ENCODE results near the gene NLGN1.

NLGN1 gene

DNA sequence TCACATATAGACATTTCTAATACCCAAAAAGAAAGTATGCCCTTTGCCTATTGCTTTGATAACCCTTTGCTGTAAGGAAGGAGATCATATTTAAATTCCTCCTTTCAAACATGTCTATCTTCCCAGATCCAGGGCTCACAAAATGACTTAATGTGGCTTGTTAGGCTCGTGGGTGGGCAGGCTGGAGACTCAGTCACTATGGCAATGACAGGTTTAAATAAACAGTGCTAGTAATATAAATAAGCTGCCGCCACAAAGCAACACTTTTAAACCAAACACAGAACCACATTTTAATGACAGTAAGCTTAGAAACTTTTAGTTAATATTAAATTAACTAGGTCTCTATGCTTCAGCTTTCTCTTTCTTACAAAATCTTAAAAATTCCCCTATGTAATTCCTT lies 845.6 kb downstream of the NLGN1 start:
- no peak for DNase-seq

DNA sequence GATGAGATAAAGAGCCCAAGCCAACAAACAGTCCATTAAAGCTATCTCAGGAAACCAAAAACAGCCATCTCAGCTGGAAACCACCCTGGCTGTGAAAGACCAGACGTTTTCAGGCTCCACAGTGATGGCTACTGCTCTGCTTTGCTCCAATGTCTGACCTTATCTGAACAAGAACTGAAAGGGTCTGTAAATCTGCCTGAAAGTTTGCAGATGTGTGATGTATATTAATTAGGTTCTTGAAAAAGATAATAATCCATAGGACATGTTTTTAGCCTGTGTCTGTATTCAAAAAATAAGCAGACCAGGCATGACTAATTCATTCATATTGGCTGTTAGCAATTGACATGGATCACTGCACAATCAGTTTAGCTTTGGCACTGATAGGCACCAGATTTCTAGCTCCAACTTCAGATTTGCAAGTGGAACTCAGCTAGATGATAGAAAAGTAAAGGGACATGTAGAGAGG lies 850.2 kb downstream of the NLGN1 start:
- DNase-seq: no peak

DNA sequence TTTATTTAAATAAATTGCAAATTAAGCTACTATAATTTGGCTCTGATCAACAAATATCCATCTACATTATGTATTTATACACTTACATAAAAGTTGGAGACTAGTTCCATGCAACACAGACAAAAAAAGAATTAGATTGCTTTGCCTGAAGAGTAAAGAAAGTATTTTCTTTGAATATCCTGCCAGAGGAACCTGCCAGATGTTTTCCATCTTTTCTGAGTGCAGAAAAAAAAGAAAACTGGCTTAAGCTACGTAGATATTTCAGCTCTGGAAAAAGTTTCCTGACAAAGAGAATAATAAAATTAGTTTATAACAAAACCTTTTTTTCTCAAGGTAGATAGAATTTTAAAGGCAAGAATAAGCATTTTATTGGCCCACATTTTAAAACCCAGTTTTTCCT lies 854.1 kb downstream of the NLGN1 start:
- no peak for DNase-seq

DNA sequence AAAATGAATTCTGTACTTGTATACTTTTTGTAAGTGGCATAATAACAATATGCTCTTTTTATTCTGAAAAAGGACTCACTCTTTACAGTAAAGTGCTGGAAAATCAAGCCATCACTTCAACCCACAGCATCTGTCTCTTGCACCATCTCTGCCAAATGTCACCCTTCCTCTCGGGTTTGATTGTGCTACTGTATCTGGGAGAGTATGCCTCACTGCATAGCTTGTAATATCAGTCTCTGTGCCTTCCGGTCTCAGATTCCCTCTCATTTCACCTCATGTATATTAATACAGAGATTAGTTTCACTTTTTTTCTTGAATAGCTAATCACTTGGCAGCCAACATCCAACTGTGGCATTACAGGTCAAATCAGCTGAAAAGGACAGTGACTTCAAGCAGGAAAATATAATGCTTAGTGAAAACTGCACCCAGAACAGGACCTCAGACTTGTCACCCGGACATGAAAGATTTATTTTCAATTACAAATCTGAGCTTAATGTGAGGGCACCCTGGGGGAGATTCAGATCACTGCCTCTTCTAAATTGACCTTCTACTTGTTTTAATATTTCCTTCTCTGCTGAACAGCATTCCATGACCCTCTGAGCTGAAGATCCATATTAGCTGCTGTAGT lies 855.8 kb downstream of the NLGN1 start:
- no peak for DNase-seq

DNA sequence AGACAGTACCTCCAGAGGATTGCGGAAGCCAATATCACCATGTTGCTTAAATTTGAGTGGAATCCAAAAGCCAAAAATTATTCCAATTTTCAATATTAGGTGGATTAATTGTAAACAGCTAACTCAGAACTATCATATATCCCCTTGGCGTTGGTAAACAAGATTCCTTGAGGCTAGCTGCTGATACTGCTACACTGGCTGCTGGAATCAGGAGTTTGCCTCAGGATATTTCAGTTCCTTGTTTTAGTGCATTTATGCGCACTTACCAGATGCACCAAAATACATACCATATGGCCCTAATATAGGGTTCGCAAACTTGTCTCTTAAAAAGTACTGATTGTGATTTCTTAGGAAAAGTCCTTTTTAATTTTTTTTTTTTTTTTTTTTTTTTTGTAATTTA lies 856.4 kb downstream of the NLGN1 start:
- no peak for DNase-seq

DNA sequence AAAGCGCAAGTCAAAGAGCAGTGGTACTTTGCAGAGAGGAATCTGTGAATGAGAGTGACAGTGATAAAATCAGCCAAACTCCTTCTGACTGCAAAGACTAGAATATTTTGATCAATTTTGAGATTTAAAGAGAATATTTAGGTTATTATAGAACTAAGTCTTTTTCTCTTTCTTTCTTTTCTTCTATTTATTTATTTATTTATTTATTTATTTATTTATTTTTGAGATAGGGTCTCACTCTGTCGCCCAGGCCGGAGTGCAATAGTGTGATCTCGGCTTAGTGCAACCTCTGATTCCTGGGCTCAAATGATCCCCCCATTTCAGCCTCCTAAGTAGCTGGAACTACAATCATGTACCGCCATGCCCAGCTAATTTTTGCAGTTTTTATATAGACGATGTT lies 857.9 kb downstream of the NLGN1 start:
- DNase-seq: no peak

DNA sequence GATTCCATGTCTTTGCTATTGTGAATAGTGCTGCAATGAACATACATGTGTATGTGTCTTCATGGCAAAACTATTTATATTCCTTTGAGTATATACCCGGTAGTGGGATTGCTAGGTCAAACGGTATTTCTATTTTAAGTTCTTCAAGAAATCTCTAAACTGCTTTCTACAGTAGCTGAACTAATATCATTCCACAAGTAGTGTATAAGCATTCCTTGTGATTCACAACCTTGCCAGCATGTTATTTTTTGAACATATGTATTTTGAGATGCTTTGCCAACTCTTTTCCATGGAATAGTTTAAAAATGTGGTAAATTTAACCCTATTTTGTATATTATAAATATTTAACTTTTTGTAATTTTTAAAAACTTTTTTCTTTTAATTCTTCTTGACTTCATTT lies 868.9 kb downstream of the NLGN1 start:
- no peak for DNase-seq

DNA sequence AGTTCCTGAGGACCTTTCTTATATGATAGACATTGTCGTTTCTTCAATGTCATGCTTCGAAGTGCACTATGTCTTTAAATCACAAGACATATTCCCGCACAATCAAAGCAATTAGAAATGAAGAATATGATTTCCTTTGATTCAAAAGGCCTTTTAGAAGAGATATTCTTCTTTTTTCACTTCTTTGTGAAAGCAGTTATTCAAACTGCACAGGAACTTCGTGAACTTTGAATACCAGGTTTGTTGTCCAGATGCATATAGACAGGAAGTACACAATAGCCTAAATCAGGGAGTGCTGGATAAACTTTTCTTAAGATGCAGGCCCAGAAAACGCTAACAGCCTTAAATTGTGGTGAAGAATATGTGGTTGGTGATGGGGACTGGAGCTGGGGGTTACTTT lies 870.5 kb downstream of the NLGN1 start:
- no peak for DNase-seq

DNA sequence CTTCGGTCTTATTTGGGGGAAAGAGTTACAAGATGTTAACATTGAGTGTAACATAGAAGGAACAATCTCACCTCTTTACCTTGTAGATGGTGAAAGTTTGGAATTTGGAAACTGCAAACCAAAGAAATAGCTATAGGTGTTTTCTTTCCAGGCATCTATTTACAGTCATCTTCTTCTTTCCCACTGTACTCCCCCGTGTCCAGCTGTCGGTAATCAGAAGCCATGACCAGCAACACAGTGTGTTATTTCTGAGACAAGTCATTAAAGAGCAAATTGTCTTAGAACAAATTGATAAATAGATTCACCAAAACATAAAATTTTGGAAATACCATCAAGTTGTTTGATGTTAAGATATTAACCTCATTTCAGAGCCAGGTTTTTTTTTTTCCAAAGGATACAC lies 871.0 kb downstream of the NLGN1 start:
- no peak for DNase-seq

DNA sequence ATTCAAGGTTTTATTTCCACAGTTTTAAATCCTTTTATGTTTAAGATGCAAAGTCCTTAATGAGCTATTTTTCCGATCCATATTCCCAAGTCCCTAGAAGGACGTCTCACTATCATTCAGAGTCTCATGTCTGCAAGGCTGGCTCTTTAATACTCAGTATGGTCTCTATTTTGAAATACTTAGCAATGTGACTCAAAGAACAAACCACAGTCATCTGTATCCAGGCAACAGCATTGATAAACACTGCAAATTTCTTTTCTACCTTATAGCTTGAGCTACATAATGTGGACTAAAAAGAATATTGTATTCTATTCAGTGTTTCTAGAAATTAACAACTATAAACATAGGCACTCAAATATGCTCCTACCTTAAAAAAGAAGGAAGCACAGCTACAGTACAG lies 873.3 kb downstream of the NLGN1 start:
- DNase-seq: no peak

DNA sequence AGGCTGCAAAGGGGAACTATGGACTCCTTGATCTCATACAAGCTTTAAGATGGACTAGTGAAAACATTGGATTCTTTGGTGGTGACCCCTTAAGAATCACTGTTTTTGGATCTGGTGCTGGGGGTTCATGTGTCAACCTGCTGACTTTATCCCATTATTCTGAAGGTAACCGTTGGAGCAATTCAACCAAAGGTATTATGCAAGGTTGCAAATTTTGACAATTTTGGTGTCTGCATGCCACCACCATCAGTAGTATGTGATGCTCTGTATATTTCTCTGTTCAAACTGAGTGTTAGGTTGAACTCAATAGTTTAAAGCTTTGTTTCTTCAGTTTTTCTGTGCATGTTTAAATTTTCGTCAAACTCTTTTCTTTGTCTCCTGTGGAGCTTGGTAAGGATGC lies 877.8 kb downstream of the NLGN1 start:
- DNase-seq: no peak

DNA sequence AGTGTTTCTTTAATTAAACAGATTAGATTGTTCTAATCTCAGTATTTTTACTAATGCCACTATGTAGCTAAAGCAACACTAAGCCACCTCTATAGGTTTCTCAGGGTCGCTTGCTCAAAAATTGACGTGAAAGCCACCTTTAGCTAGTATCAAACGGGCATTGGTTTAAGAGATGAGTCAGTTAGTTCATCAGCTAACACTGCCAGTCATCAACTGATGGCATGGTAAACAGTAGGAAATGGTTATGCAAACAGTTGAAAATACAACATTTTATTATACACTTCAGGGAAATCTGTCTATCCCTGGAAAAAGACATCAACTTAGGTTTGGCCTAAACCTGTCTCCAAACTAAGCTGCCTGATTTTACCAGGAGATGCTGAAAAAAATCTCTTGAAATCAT lies 879.3 kb downstream of the NLGN1 start:
- DNase-seq: no peak

DNA sequence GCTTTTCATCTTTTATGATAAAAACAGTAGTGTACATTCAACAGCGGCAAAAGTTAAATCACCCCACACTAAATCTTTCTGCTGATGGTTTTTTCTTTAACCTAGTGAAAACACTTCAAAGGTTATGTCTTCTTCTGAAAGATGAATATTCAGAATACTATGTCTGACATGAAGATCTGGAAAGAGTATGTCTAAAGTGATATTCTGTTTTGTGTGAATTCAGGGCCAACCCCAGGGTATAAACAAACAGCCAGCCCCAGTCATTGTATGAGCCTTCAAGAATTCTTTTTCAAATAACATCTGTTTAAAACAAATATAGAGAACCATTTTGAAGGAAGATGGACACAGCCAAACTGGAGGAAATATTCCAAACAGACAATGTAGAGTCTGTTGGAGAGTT lies 880.5 kb downstream of the NLGN1 start:
- DNase-seq: no peak

DNA sequence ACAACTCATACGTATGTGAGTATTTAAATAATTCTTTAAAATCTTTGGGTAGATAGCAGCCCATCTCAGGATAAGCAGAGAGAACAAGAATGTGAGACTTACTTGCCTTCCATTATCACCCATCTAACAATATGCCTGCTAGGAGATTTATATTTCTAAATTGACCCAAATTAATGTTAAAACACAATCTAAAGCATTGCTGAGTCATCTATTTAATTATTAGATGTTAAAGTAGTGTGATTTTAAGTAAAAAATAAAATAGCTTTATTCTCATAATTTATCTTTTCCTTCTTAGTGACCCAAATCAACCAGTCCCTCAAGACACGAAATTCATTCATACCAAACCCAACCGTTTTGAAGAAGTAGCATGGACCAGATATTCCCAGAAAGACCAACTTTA lies 882.6 kb downstream of the NLGN1 start:
- no peak for DNase-seq

DNA sequence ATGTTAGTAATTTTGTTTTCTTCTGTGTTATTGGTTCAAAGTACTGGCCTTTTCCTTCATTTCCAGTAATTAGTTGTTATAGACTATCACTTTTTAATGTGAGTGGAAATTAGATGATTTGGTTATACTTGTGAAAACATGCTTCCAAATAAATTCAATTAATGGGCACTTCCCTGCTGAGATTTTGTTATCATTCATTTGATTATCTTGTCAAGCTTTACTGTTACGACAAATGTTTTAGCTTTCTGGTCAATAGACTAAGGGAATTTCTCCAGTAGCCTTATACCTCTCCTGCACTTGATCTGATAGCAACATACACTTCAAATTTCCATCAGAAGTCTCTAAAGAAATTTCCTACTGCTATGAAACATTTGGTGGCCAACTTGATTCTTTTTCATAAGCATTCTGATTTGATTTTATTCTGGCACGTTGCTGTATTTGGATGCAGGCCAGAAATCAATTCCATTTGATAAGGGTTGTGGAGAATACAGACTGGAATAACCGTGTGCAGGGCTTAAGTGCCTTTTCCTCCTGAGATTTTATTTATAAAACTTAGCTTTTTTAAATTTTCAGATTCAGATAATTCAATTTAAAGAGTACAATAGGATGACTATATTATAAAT lies 887.8 kb downstream of the NLGN1 start:
- no peak for DNase-seq

DNA sequence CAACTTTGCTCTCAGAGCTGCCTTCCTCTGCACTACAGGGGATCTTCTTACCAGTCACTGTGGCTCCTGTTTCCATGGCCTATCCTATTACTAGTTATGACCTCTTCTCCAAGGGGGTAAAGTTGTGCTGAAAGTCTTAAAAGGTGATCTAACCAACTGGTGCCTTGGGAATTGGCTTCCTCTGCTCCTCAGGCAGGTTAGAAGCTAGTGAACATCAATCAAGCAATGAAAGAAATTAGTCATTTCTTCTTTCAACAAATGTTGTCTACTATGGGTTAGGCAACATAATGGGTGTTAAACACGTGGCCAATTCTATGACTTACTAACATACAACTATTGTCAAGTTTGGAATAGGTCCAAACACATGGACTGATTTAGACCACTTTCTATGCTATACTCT lies 890.2 kb downstream of the NLGN1 start:
- DNase-seq: no peak

DNA sequence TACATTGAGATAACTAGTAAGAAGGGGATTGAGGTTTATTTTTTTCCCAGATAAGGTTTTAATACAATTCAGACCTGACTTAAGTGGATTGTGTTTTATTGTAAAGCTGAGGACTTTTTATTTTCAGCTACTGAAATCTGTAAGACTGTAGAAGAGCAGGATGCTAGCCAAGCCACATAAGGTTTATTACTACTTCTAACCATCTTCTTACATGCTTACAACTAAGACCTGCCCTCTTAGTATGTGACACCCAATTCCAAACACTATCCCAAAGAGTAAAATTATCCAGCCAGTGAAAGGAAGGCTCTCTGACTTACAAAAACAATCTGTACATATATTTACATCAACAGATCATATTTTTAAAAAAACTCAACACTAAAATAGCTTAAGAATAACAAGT lies 897.1 kb downstream of the NLGN1 start:
- no peak for DNase-seq

DNA sequence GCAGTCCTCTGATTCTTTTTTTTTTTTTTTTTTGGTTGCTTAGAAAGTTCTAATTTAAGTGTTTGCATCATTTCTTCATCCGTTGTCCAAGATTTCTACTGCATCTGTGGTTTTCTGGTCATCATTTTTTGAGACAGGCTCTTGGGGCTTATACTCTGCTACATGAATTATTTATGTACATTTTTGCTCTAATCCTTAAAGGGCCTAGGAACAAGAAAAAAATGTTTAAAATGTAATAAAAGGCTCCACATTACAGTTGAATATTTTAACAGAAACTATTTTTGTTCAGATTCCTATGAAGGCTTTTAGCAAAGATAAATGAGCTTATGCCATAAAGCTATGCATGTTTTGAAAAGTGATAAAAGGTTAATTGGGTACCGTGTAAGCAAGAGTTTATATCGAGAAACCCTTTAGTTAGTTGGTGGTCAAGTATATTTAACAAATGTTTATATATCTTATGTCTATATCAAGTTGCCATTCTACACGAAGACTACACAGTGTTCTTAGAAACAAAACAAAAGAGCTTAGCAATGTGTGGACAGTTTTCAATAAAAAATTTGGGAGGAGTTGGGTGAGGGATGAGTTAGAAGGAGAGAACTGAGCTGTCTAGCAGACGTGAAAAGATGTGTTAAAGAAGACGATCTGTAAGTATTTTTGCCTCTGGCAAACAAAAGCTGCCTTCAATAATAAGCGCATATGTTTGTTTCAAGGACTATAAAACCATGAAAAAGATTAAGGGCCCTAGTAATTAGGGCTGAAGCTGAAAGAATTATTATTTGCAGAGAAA lies 898.0 kb downstream of the NLGN1 start:
- no peak for DNase-seq

DNA sequence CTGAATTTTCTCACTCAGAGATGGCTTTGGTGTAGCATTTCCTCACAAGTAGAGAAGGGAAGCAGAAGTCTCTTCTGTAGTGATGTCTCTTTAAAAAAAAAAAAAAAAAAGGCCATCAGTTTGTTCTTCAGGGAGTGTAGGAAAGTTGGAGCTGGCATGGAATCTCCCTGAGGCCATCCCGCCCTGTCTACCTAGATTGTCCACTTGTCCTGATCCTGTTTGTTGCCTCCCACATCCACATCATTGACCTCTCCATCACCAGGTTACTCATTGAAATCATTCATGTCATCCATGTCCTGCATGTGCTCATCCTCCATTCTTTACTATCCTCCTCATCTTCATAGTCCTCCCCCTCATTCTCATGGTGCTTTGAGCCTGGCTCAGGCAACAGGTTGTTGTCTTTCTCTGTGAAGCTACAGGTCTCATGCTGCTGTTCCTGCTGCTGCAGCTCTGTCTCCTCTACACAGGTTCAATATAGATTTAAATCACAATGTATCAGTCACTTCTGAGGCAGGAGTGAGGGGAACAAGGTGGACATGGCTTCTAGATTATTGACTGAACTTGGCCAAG lies 905.3 kb downstream of the NLGN1 start:
- no peak for DNase-seq

DNA sequence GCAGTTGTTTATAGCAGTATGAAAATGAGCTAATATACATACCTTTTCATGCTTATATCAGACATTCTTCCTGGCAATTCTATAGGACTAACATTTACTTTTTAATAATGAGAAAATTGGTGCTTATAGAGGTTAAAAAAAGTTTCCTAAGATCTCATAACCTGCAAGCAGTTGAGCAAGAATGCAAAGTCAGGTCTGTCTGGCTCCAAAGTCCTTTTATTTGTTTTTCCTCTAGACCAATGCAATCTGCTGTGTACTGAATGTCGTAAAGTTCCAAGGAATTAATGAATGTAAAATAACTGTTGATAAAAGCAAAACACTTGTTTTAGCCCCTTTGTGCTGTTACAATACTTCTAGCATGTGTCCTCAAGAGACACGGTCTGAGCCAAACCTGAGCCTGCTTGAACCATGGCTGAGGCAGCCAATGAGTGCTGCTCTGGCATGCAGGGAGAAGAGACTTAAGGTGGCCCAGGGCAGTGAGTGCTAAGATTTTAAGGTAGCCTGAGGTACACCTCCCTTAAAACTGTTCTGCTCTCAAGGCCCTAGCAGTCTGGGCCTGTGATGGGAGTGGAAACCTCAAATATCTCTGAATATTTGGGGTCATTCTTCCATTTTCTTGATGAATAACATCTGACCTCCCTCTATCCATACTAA lies 906.5 kb downstream of the NLGN1 start:
- no peak for DNase-seq

DNA sequence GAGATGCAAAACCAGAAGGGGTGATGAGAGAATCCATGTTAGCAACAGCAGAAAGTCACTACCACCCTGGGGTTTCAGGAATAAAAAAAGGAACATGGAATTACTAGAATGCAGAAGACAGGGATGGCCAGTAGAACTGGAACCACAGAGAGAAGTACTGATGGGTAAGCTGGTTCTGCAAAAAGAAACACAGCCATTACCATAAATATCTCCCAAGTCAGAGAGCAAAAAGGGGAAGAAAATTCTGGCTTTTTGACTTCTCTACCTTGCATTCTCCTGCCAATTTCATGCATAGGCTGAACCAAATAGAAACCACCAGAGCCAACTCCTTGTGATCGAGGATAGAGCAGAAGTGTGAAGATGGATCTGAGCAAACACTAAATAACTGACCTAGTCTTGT lies 911.2 kb downstream of the NLGN1 start:
- DNase-seq: no peak

DNA sequence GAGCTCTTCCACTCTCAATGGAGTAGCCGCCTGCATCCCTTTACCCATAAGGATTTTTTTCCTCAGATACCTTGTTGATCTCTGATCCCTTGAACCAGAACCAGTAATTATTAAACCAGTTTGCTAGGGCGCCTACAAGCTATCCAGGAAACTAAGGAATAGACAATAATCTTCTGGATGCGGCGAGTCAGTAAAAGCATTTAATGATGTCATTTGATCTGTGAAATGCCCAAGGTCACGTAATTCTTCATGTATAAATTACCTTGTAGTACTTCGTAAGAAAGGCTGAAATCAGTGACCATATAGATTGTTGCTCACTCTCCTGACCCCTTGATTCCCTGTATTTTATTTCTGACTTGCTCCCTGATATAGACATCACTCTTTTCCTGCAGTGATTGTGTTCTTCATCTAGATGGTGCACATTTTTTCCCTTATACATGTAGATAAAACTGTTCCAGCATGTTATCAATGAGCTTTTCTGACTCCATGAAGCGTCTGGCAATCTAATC lies 913.0 kb downstream of the NLGN1 start:
- DNase-seq: no peak

DNA sequence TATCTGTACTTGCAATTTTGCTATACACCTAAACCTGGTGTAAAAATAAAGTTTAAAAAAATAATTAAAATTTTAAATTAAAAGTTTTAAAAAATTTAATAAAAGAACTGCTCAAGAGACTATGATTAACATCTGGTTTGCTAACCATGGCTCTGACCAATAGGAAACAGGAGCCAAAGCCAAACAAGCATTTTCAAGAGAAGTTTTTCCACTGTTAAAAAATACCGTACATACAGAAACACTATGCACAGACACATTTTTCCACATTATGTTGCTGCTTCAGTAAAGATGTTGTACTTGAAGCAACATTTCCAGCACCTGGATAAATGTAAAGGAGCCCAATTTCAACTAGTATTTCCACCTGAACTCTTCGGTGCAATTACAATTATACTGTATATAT lies 917.7 kb downstream of the NLGN1 start:
- no peak for DNase-seq

Data from DMS79 (cell line).